ENCODE results near the gene ARHGAP4. TPM values are rescaled to one million over a fixed set of nuclear protein-coding genes. Genes with fewer than 3 reads are reported as not detected.

ARHGAP4 gene
- total RNA-seq, 2 experiments from 2014 or later: 456 to 463 TPM

DNA sequence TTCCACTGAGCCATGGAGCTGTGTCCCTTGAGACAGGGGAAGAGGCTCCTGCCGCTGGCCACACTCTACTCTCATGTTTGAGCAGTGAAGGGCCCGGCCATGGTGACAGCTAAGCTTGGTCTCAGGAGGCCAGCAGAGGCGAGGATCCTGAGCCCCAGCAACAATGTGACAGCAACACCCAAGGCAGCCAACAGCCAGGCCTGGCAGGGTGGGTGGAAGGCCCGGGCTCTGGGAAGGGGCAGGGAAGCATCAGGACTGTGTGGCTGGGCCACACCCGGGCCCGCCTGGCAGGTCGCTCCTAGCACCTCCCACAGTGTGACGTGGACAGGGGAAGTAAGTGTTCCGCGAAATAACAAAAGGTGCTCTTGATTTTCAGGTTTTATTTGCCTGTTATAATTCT is 64.9 kb downstream of the ARHGAP4 start:
- H3K27ac Mint-ChIP-seq: no peak overlapping the region
- Histone ChIP-seq H3K27me3 (ENCODE audit: control insufficient read depth in 1 of 2, insufficient read depth in 2 of 2, low read length in 2 of 2) (no peaks in the 10 kb centered on the region), H3K9me3 (ENCODE audit: control insufficient read depth in 1 of 2, insufficient read depth in 1 of 2, low read length in 2 of 2) (no peaks in the 10 kb centered on the region), H3K27ac (ENCODE audit: low read depth in 1 of 2, low read length in 2 of 2) (no peak overlapping the region), H3K36me3 (ENCODE audit: insufficient read depth, low read length) (no peaks in the 10 kb centered on the region), H3K4me3 (ENCODE audit: low read length) (no peak overlapping the region), H3K4me1 (ENCODE audit: insufficient read depth, low read length) (peaks cover 14% of the 10 kb centered on the region)
- ATAC-seq (ENCODE audit: poor library complexity) (no peak), DNase-seq (no peak)
- ChIA-PET POLR2A (no interaction called here), CTCF (no interaction called here)
- H3K4me3 Mint-ChIP-seq: no peak overlapping the region
- H3K27me3 Mint-ChIP-seq: no peaks in the 10 kb centered on the region
- intact Hi-C loops (cut with DNase I, micrococcal nuclease): no loop called here
- no peaks in the 10 kb centered on the region for H3K36me3 Mint-ChIP-seq (ENCODE audit: low read depth)
- peaks cover 4% of the 10 kb centered on the region for H3K4me1 Mint-ChIP-seq (ENCODE audit: low read depth)
- H3K9me3 Mint-ChIP-seq: no peaks in the 10 kb centered on the region
- TF ChIP-seq, protein P1, sequence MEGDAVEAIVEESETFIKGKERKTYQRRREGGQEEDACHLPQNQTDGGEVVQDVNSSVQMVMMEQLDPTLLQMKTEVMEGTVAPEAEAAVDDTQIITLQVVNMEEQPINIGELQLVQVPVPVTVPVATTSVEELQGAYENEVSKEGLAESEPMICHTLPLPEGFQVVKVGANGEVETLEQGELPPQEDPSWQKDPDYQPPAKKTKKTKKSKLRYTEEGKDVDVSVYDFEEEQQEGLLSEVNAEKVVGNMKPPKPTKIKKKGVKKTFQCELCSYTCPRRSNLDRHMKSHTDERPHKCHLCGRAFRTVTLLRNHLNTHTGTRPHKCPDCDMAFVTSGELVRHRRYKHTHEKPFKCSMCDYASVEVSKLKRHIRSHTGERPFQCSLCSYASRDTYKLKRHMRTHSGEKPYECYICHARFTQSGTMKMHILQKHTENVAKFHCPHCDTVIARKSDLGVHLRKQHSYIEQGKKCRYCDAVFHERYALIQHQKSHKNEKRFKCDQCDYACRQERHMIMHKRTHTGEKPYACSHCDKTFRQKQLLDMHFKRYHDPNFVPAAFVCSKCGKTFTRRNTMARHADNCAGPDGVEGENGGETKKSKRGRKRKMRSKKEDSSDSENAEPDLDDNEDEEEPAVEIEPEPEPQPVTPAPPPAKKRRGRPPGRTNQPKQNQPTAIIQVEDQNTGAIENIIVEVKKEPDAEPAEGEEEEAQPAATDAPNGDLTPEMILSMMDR (IDR thresholded peaks at IDR 0.05): no peak

Other genes starting within 250 kb of the ARHGAP4 start
- under 1 TPM; 0.42 to 0.71 TPM for gene SLC6A8, start 238.3 kb downstream of the ARHGAP4 start, total RNA-seq
- gene BCAP31, start 201.9 kb downstream of the ARHGAP4 start, total RNA-seq: 10 to 100 TPM; 42.1 to 43.1 TPM
- 1 to 10 TPM; 8.6 to 9.2 TPM for gene ABCD1, start 201.4 kb downstream of the ARHGAP4 start, total RNA-seq
- not detected for gene PLXNB3, start 162.0 kb downstream of the ARHGAP4 start, total RNA-seq
- not detected for gene SRPK3, start 145.2 kb downstream of the ARHGAP4 start, total RNA-seq
- 10 to 100 TPM; 46.8 to 47.3 TPM for gene IDH3G, start 131.9 kb downstream of the ARHGAP4 start, total RNA-seq
- gene SSR4, start 131.6 kb downstream of the ARHGAP4 start, total RNA-seq: 100 to 1,000 TPM; 171 to 173 TPM
- gene PDZD4, start 95.7 kb downstream of the ARHGAP4 start, total RNA-seq: 10 to 100 TPM; 24.8 to 26.8 TPM
- 1 to 10 TPM in 1 of 2 experiments, under 1 TPM in 1; 0.89 to 1.2 TPM for gene L1CAM, start 40.1 kb downstream of the ARHGAP4 start, total RNA-seq
- not detected for gene AVPR2, start 21.6 kb downstream of the ARHGAP4 start, total RNA-seq
- gene NAA10, start 8.8 kb upstream of the ARHGAP4 start, total RNA-seq: 10 to 100 TPM; 41.5 to 42.0 TPM
- 1 to 10 TPM; 8.6 to 9.3 TPM for gene RENBP, start 18.4 kb upstream of the ARHGAP4 start, total RNA-seq
- gene HCFC1, start 45.6 kb upstream of the ARHGAP4 start, total RNA-seq: 10 to 100 TPM; 45.9 to 50.2 TPM
- gene TMEM187, start 46.5 kb upstream of the ARHGAP4 start, total RNA-seq: 1 to 10 TPM; 1.4 to 2.0 TPM
- gene IRAK1, start 93.6 kb upstream of the ARHGAP4 start, total RNA-seq: 10 to 100 TPM; 61.2 to 67.4 TPM
- gene MECP2, start 171.5 kb upstream of the ARHGAP4 start, total RNA-seq: 100 to 1,000 TPM; 120 to 133 TPM
- not detected for gene OPN1LW, start 218.0 kb upstream of the ARHGAP4 start, total RNA-seq

Measured in CD4-positive, alpha-beta T cell (primary cell).